Activated CD8-positive, alpha-beta memory T cell treated with anti-CD3 and anti-CD28 coated beads, Interleukin-2, amount 50 U/mL, for 48 hours (primary cell): ENCODE results near the gene CAND2.
"Not testable (repeated sequence)": the region's sequence is repeated elsewhere in the genome, so short reads cannot be mapped to it uniquely, and the experiment has no call there.

Source experiments
- DNase-seq: peaks from one replicate; pipeline ENCODE4 v3.0.0-alpha.2; 2020

The CAND2 gene

DNA sequence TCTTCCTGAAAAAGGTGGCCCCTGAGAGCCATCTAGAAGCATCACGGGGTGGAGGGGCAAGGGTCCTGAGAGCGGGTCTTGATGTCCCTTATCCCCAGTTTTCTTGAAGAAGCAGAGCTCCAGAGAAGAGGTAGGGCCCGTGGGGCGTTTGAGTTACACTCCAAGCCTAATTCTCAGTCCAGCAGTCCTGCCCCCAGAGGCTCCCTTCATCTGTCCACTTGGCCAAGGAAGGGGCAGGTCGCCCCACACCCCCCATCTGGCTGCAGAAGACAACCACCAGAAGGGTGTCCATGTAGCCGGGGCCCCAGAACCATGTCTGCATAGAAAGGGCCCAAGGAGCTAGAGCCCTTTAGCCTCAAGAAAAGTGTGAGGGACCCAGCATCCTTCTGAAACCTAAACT is 70.4 kb downstream of the CAND2 start:
- no peak for DNase-seq

- peak; percentile 81 for DNase-seq
Observed at GRCh38 chr3:12868039-12869034, 71.9 kb downstream of the CAND2 start.

- DNase-seq = peak; percentile 69
Observed at GRCh38 chr3:12869035-12869621, 72.6 kb downstream of the CAND2 start.

DNA sequence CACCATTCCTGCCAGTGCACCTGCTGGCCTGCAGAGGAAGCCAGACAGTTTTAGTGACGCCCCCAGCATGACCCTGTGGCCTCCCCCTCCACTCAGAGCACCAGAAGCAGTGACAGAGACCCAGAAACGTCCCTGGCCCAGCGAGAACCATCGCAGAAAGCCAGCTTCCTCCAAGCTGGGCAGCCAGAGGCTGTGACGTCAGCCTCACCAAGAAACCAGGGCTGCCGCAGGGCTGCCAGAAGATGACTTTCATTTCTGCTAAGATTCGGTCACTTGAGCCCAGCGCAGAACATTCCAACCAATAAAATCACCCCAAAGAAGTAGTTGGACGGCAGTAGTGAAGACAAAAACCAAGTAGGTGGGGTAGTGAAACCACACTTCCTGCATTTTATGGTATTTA is 74.5 kb downstream of the CAND2 start:
- no peak for DNase-seq

DNA sequence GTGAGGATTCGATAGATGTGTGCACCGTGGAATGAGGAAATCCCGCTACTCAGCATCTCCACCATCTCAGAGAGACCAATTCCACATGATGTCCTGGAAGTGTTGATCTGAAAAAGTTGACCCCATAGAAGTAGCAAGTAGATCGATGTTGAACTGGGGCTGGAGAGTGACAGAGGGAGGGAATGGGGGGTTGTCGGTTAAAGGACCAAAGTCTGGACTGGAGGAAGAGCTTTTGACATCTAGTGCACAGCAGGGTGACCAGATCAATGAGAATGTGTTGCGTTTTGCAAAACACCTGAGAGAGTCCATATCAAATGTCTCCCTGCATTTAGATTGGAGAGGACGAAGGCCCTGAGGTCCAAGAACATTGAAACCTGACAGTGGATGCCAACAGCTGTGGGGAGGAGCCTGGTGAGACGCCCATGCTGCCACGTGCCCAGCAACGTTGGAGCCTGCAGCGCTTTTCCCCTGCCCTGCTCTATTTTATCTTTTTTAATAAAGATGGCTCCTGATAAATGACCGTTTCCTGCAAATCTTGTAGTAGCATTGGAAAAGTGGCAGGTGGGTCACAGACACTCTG is 75.0 kb downstream of the CAND2 start:
- no peak for DNase-seq

- DNase-seq = peak; percentile 68
Observed at GRCh38 chr3:12875857-12876836, 79.7 kb downstream of the CAND2 start.

DNA sequence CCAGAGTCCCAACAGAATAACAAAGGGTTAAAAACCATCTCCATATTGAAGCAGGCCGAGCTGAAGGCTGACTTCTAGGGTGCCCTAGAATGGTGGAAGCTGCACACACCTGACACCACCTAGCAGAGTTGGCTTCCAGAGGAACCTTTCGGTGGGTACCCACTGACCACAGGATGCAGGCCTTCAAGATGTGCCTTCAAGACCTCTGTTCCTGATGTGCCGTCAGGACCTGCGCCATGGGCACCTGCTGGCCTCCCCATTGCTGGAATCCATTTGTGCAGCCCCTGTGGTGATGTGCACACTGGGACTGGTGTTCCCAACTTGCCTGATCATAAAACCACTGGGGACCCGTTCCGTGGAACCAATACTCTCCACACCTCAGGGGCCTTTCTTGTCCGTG is 80.6 kb downstream of the CAND2 start:
- DNase-seq = no peak

- no peak for DNase-seq
Observed at GRCh38 chr3:12878141-12878574, 81.7 kb downstream of the CAND2 start.

GRCh38 chr3:12878758-12879157 is 82.3 kb downstream of the CAND2 start:
- not testable (repeated sequence) for DNase-seq

DNA sequence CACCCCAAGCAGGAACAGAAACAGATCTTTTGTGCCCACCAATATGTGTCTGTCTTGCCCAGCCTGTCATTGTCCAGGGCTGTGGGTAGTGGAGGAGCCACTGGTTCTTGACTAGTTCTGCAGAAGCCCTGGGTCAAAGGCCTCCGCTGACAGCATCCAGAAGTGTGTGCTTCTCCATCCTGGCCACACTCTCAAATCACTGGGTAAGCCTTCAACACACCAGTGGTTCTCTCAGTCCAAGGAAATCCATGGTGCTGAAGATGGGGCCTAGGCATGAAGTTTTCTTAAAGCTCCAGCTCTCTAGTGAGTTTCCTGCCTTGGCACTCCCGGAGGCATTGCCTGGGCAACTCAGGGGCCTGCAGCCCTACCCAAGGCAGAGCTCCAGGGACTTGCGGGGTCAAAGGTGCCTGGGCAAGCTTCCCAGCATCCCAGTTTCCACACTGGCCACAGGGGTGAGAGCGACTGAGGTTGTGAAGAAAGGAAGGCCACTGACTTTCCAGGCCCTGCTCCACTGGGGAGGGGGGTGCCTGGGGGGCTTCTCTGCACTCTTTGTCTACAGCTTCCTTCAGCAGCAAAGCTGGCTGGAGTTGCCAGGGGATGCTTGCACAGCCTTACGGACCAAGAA is 82.8 kb downstream of the CAND2 start:
- DNase-seq = no peak

GRCh38 chr3:12881858-12882257 is 85.4 kb downstream of the CAND2 start:
- not testable (repeated sequence) for DNase-seq

GRCh38 chr3:12882336-12883310 is 86.1 kb downstream of the CAND2 start:
- no peak for DNase-seq

DNA sequence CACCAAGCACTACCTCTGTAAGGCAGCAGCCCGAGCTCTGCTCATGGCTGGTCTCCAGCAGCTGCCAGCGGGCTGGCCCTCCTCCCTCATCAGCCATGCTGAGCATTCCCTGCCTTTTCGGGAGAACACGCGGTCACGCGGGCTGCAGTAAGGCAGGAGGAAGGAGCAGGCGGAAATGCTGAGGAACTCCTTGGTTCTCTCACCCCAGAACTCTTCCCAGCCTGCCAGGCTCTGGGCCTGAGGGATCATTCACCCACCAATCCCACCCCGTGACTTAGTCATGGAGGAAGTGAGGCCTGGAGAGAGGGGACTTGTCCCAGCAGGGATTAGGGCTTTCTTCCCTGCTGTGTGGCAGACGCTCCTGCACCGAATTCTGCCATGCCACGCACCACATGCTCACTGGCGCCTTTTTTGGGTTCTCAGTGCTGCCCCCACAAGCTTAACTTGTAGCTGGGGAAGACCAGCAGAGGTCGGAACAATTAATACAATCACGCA is 87.8 kb downstream of the CAND2 start:
- DNase-seq = no peak
